COLO668 (cell line): ENCODE measurements around the gene UVRAG.
A peak's percentile ranks its signal among the peaks of the same experiment; 100 is the strongest.
"Not testable (repeated sequence)": the region's sequence is repeated elsewhere in the genome, so short reads cannot be mapped to it uniquely, and the experiment has no call there.

Experiments used
- DNase-seq: peaks from one replicate; lab custom pipeline; 2025; ENCODE audit not compliant: unreplicated experiment; lab: John Stamatoyannopoulos, UW

UVRAG gene

GRCh38 chr11:75836417-75836816 lies 21.4 kb downstream of the UVRAG start:
- DNase-seq, result no peak

- DNase-seq, result no peak
Measured at GRCh38 chr11:75839851-75840250, 24.8 kb downstream of the UVRAG start.

- DNase-seq, result no peak
Measured at GRCh38 chr11:75840522-75840921, 25.5 kb downstream of the UVRAG start.

- DNase-seq, result no peak
Measured at GRCh38 chr11:75841739-75842138, 26.7 kb downstream of the UVRAG start.

GRCh38 chr11:75845324-75845723 lies 30.3 kb downstream of the UVRAG start:
- DNase-seq, result no peak

GRCh38 chr11:75849894-75850293 lies 34.9 kb downstream of the UVRAG start:
- no peak for DNase-seq

GRCh38 chr11:75850787-75851186 lies 35.8 kb downstream of the UVRAG start:
- no peak for DNase-seq

- no peak for DNase-seq
Measured at GRCh38 chr11:75851203-75851602, 36.2 kb downstream of the UVRAG start.

GRCh38 chr11:75852406-75853017 lies 37.5 kb downstream of the UVRAG start:
- no peak for DNase-seq

GRCh38 chr11:75853563-75853962 lies 38.6 kb downstream of the UVRAG start:
- DNase-seq, result not testable (repeated sequence)

GRCh38 chr11:75853971-75854370 lies 39.0 kb downstream of the UVRAG start:
- DNase-seq, result no peak

GRCh38 chr11:75855206-75855605 lies 40.2 kb downstream of the UVRAG start:
- no peak for DNase-seq

- no peak for DNase-seq
Measured at GRCh38 chr11:75856912-75857311, 41.9 kb downstream of the UVRAG start.

- no peak for DNase-seq
Measured at GRCh38 chr11:75858042-75858441, 43.0 kb downstream of the UVRAG start.

- no peak for DNase-seq
Measured at GRCh38 chr11:75858613-75859012, 43.6 kb downstream of the UVRAG start.

GRCh38 chr11:75859614-75860013 lies 44.6 kb downstream of the UVRAG start:
- no peak for DNase-seq

GRCh38 chr11:75862437-75862836 lies 47.4 kb downstream of the UVRAG start:
- DNase-seq, result no peak

GRCh38 chr11:75867778-75868374 lies 52.9 kb downstream of the UVRAG start:
- peak; percentile 16 for DNase-seq

- no peak for DNase-seq
Measured at GRCh38 chr11:75868990-75869389, 54.0 kb downstream of the UVRAG start.

GRCh38 chr11:75869661-75870455 lies 54.8 kb downstream of the UVRAG start:
- no peak for DNase-seq

- DNase-seq, result no peak
Measured at GRCh38 chr11:75872887-75873416, 57.9 kb downstream of the UVRAG start.
